ENCODE measurements around the gene SPINK7. TPM values are rescaled to one million over a fixed set of nuclear protein-coding genes. Genes with fewer than 3 reads are reported as not detected.

The SPINK7 gene
- polyA plus RNA-seq, 4 donors: 0.19 to 1.1 TPM; not detected in 2

- no peak for DNase-seq (ENCODE audit: low read depth in 4 of 4, low spot score in 3 of 4)
These were observed 30.8 kb downstream of the SPINK7 start for GRCh38 chr5:148343046-148343407.

- no peak for DNase-seq (ENCODE audit: low read depth in 4 of 4, low spot score in 3 of 4)
These were observed 31.6 kb downstream of the SPINK7 start for GRCh38 chr5:148343603-148344487.

GRCh38 chr5:148347706-148348105 lies 35.5 kb downstream of the SPINK7 start:
- no peak for DNase-seq (ENCODE audit: low read depth in 4 of 4, low spot score in 3 of 4)

GRCh38 chr5:148352696-148353095 lies 40.5 kb downstream of the SPINK7 start:
- DNase-seq (ENCODE audit: low read depth in 4 of 4, low spot score in 3 of 4): no peak

- no peak for DNase-seq (ENCODE audit: low read depth in 4 of 4, low spot score in 3 of 4)
These were observed 41.4 kb downstream of the SPINK7 start for GRCh38 chr5:148353634-148354033.

GRCh38 chr5:148364343-148364742 lies 52.1 kb downstream of the SPINK7 start:
- DNase-seq (ENCODE audit: low read depth in 4 of 4, low spot score in 3 of 4): no peak

Other genes with a start within 250 kb of the SPINK7 start
- under 1 TPM; 0.21 to 0.49 (median 0.32) TPM for gene SPINK5, start 248.4 kb upstream of the SPINK7 start, polyA plus RNA-seq (ENCODE audit: insufficient read length in 4 of 4)
- not detected for gene SPINK14, start 143.9 kb upstream of the SPINK7 start, polyA plus RNA-seq (ENCODE audit: insufficient read length in 4 of 4)
- not detected for gene SPINK6, start 109.4 kb upstream of the SPINK7 start, polyA plus RNA-seq (ENCODE audit: insufficient read length in 4 of 4)
- not detected for gene MARCOL, start 73.9 kb upstream of the SPINK7 start, polyA plus RNA-seq (ENCODE audit: insufficient read length in 4 of 4)
- gene SPINK13, start 43.6 kb upstream of the SPINK7 start, polyA plus RNA-seq (ENCODE audit: insufficient read length in 4 of 4): under 1 TPM; 0.23 to 0.78 (median 0.40) TPM
- under 1 TPM in 3 of 4 donors, not detected in 1; 0.27 to 0.53 (median 0.30) TPM for gene SPINK9, start 23.1 kb downstream of the SPINK7 start, polyA plus RNA-seq (ENCODE audit: insufficient read length in 4 of 4)
- 10 to 100 TPM; 36.5 to 51.8 (median 46.8) TPM for gene FBXO38, start 71.5 kb downstream of the SPINK7 start, polyA plus RNA-seq (ENCODE audit: insufficient read length in 4 of 4)

Data from left renal pelvis (tissue), 4 donors.